Measurements from ENCODE around the gene TCEA2. TPM values are rescaled to one million over a fixed set of nuclear protein-coding genes. Genes with fewer than 3 reads are reported as not detected.

Gene TCEA2
- total and polyA plus RNA-seq, 2 of the 13 experiments (the other 11 are each of a cell fraction or from before 2014, with no cell fraction given) = 28.1 to 33.7 TPM

GRCh38 chr20:64051561-64052325 lies 11.3 kb upstream of the TCEA2 start (continued):
- TF ChIP-seq CREB3 (CRISPR knock-in tag; IDR thresholded peaks at IDR 0.05) (no peak), GTF3A (CRISPR knock-in tag; conservative IDR thresholded peaks at IDR 0.05) (0 out of 2 replicates have a peak, but pooled peaks have one; percentile 28), POLR2G (IDR thresholded peaks at IDR 0.05; ENCODE audit: low read depth, low read length) (no peak), ZNF598 (CRISPR knock-in tag; IDR thresholded peaks at IDR 0.05; ENCODE audit: borderline replicate concordance) (no peak), NR2F6 (IDR thresholded peaks at IDR 0.05) (no peak), NR2F6 (CRISPR knock-in tag; IDR thresholded peaks at IDR 0.05) (no peak), PHF5A (CRISPR knock-in tag; IDR thresholded peaks at IDR 0.05; ENCODE audit: low read depth, unreplicated experiment) (no peak), ZNF251 (CRISPR knock-in tag; IDR thresholded peaks at IDR 0.05) (0 out of 2 replicates have a peak, but pooled peaks have one; percentile 76), DPF2 (CRISPR knock-in tag; IDR thresholded peaks at IDR 0.05; ENCODE audit: borderline replicate concordance, low read depth) (0 out of 2 replicates have a peak, but pooled peaks have one; percentile 39), ELK4 (CRISPR knock-in tag; IDR thresholded peaks at IDR 0.05; ENCODE audit: borderline replicate concordance) (no peak), ZNF572 (CRISPR knock-in tag; IDR thresholded peaks at IDR 0.05) (no peak), GABPB1 (CRISPR knock-in tag; IDR thresholded peaks at IDR 0.05) (0 out of 2 replicates have a peak, but pooled peaks have one; percentile 29), ZZZ3 (CRISPR knock-in tag; IDR thresholded peaks at IDR 0.05; ENCODE audit: borderline replicate concordance) (0 out of 2 replicates have a peak, but pooled peaks have one; percentile 42), E2F1 (CRISPR knock-in tag; IDR thresholded peaks at IDR 0.05) (no peak), PREB (CRISPR knock-in tag; IDR thresholded peaks at IDR 0.05) (0 out of 2 replicates have a peak, but pooled peaks have one; percentile 7), ZBTB33 (CRISPR knock-in tag; IDR thresholded peaks at IDR 0.05) (peak; percentile 16; the same call in 1 of the 2 replicates), TRIM24 (CRISPR knock-in tag; IDR thresholded peaks at IDR 0.05) (no peak), ZNF7 (CRISPR knock-in tag; IDR thresholded peaks at IDR 0.05) (no peak), SAP130 (CRISPR knock-in tag; IDR thresholded peaks at IDR 0.05; ENCODE audit: low read depth) (peak; percentile 46), ZMYM2 (CRISPR knock-in tag; IDR thresholded peaks at IDR 0.05) (no peak), ELF1 (CRISPR knock-in tag; IDR thresholded peaks at IDR 0.05) (no peak)
